GM23338 (cell line): ENCODE data around the gene NACA2. TPM values are rescaled to one million over a fixed set of nuclear protein-coding genes. Genes with fewer than 3 reads are reported as not detected.

Source experiments
- ATAC-seq: fragments of 200-7000 bp; cut with Tn5 transposase; 3 replicates; pipeline ENCODE4 v1.9.1; 2020
- DNase-seq: peaks from one replicate; pipeline ENCODE4 v3.0.0-alpha.2; 2015; ENCODE audit warnings: low spot score
- H2AFZ ChIP-seq: fragments of 200-600 bp; sonication (generic); 2 replicates; pipeline ENCODE4 v1.8.0; 2016; ENCODE audit warnings: antibody characterized with exemption, mild to moderate bottlenecking, moderate library complexity
- H3F3A ChIP-seq: fragments of 200-600 bp; sonication (generic); replicated peaks from 2 replicates; pipeline ENCODE4 v1.8.0; 2017; ENCODE audit warnings: antibody characterized with exemption, mixed run types, low read depth
- H3K27ac ChIP-seq: fragments of 200-600 bp; sonication (generic); 2 replicates; pipeline ENCODE4 v1.6.1; 2016; ENCODE audit warnings: low read depth
- H3K27me3 ChIP-seq: fragments of 200-600 bp; sonication (generic); 2 replicates; pipeline ENCODE4 v1.8.0; 2016; ENCODE audit warnings: mild to moderate bottlenecking, mixed run types, moderate library complexity; ENCODE audit not compliant: insufficient read depth
- H3K36me3 ChIP-seq: fragments of 200-600 bp; sonication (generic); 2 replicates; pipeline ENCODE4 v1.8.0; 2016; ENCODE audit warnings: mild to moderate bottlenecking; ENCODE audit not compliant: insufficient read depth
- H3K4me1 ChIP-seq: fragments of 200-600 bp; sonication (generic); 2 replicates; pipeline ENCODE4 v1.8.0; 2016; ENCODE audit warnings: mild to moderate bottlenecking, moderate library complexity; ENCODE audit not compliant: insufficient read depth
- H3K4me2 ChIP-seq: fragments of 200-600 bp; sonication (generic); 2 replicates; pipeline ENCODE4 v1.7.1; 2017; ENCODE audit warnings: mixed run types
- H3K4me3 ChIP-seq: fragments of 200-600 bp; sonication (generic); 2 replicates; pipeline ENCODE4 v1.6.1; 2016; ENCODE audit warnings: mixed run types
- H3K79me2 ChIP-seq: fragments of 200-600 bp; sonication (generic); replicated peaks from 2 replicates; pipeline ENCODE4 v1.8.0; 2017; ENCODE audit warnings: mild to moderate bottlenecking; ENCODE audit not compliant: insufficient read depth
- H3K9me2 ChIP-seq: fragments of 200-600 bp; sonication (generic); 2 replicates; pipeline ENCODE4 v1.8.0; 2017; ENCODE audit not compliant: insufficient read depth
- H4K20me1 ChIP-seq: fragments of 200-600 bp; sonication (generic); replicated peaks from 2 replicates; pipeline ENCODE4 v1.8.0; 2017; ENCODE audit warnings: mild to moderate bottlenecking; ENCODE audit not compliant: insufficient read depth
- H3K27ac Mint-ChIP-seq: 2 replicates; pipeline ENCODE4 v1.8.0; 2020; ENCODE audit warnings: inconsistent platforms, mild to moderate bottlenecking, moderate library complexity, mixed read lengths
- H3K27me3 Mint-ChIP-seq: 3 replicates; pipeline ENCODE4 v1.8.0; 2022; ENCODE audit warnings: low read depth, mild to moderate bottlenecking, moderate library complexity, mixed read lengths, inconsistent platforms; ENCODE audit not compliant: insufficient read depth, poor library complexity
- H3K36me3 Mint-ChIP-seq: 3 replicates; pipeline ENCODE4 v1.8.0; 2021; ENCODE audit warnings: low read depth, mild to moderate bottlenecking, inconsistent platforms, moderate library complexity, mixed read lengths
- H3K4me1 Mint-ChIP-seq: 3 replicates; pipeline ENCODE4 v1.8.0; 2020; ENCODE audit warnings: mild to moderate bottlenecking, inconsistent platforms, mixed read lengths
- H3K4me3 Mint-ChIP-seq: 3 replicates; pipeline ENCODE4 v1.8.0; 2021; ENCODE audit warnings: moderate library complexity, mild to moderate bottlenecking, inconsistent platforms, mixed read lengths
- H3K9me3 Mint-ChIP-seq: 3 replicates; pipeline ENCODE4 v1.8.0; 2020; ENCODE audit warnings: moderate library complexity, mild to moderate bottlenecking, inconsistent platforms, mixed read lengths
- CTCF ChIP-seq, 2 experiments: fragments of 200-600 bp in 1 of 2; sonication (generic) in 1 of 2; conservative IDR thresholded peaks; 2 replicates each; pipeline versions ENCODE4 v1.5.1 to v1.6.1; 2016 to 2017; ENCODE audit warnings: antibody characterized with exemption in 2 of 2, low read depth in 2 of 2, mild to moderate bottlenecking in 2 of 2, moderate library complexity in 1 of 2
- EZH2 ChIP-seq: fragments of 200-600 bp; sonication (generic); IDR thresholded peaks from one replicate; pipeline ENCODE4 v1.8.0; 2017; ENCODE audit warnings: antibody characterized with exemption, mild to moderate bottlenecking, low read depth; ENCODE audit not compliant: unreplicated experiment
- EZH2phosphoT487 ChIP-seq: fragments of 200-600 bp; sonication (generic); IDR thresholded peaks from one replicate; pipeline ENCODE4 v1.8.1; 2018; ENCODE audit warnings: antibody characterized with exemption; ENCODE audit not compliant: unreplicated experiment
- JUNB ChIP-seq: IDR thresholded peaks from one replicate; pipeline ENCODE4 v1.6.1; 2016; ENCODE audit warnings: antibody characterized with exemption; ENCODE audit not compliant: unreplicated experiment
- NANOG ChIP-seq: IDR thresholded peaks from 2 replicates; pipeline ENCODE4 v1.6.1; 2016; ENCODE audit warnings: antibody characterized with exemption, borderline replicate concordance
- ZNF462 ChIP-seq: fragments of 250-450 bp; sonication (Bioruptor Pico); IDR thresholded peaks from 2 replicates; pipeline ENCODE4 v1.5.0; 2020; ENCODE audit warnings: mild to moderate bottlenecking, moderate library complexity
- polyA plus RNA-seq: library from polyadenylated mRNA; unstranded; fragments of >200 nt; fragmentation: Nextera tagmentation; extraction: Ambion mirVana; gene quantifications from 2 replicates; pipeline ENCODE4 v1.2.1, GENCODE V29; 2016
- total RNA-seq: library from RNA; depleted of rRNA; stranded (reverse); fragments of >200 nt; shearing (Covaris generic); gene quantifications from 2 replicates; pipeline ENCODE4 v1.2.3, GENCODE V29; 2014
- TF ChIP-seq, protein P1 (sequence below): IDR thresholded peaks from one replicate; pipeline ENCODE4 v1.6.1; 2018; ENCODE audit warnings: antibody characterized with exemption; ENCODE audit not compliant: unreplicated experiment

Gene NACA2
- total and polyA plus RNA-seq, 2 experiments from 2014 or later = 0.65 TPM; not detected in 1

GRCh38 chr17:61579961-61580360 is 11.1 kb downstream of the NACA2 start:
- Mint-ChIP-seq H3K9me3 (no peaks in the 10 kb centered on the region), H3K4me1 (peaks cover 3% of the 10 kb centered on the region; the same call in 1 of the 3 replicates), H3K36me3 (no peaks in the 10 kb centered on the region), H3K27me3 (no peaks in the 10 kb centered on the region), H3K27ac (no peak overlapping the region), H3K4me3 (no peak overlapping the region)
- Histone ChIP-seq H3K27me3 (no peaks in the 10 kb centered on the region), H2AFZ (0 out of 2 replicates have a peak overlapping the region, but pooled peaks have one; percentile 0), H3F3A (no peaks in the 10 kb centered on the region), H3K79me2 (no peaks in the 10 kb centered on the region), H3K36me3 (no peaks in the 10 kb centered on the region), H3K9me2 (no peaks in the 10 kb centered on the region), H3K4me3 (no peak overlapping the region), H3K27ac (no peak overlapping the region), H4K20me1 (no peaks in the 10 kb centered on the region), H3K4me2 (no peak overlapping the region), H3K4me1 (no peaks in the 10 kb centered on the region)
- DNase-seq (peak; percentile 15), ATAC-seq (peak; percentile 62)
- TF ChIP-seq EZH2 (no peak), EZH2phosphoT487 (no peak), CTCF (conservative IDR thresholded peaks at IDR 0.05; ENCODE audit: low read depth in 2 of 2) (peak; percentile 11 to 37; a peak in 2 of 4 replicates)

DNA sequence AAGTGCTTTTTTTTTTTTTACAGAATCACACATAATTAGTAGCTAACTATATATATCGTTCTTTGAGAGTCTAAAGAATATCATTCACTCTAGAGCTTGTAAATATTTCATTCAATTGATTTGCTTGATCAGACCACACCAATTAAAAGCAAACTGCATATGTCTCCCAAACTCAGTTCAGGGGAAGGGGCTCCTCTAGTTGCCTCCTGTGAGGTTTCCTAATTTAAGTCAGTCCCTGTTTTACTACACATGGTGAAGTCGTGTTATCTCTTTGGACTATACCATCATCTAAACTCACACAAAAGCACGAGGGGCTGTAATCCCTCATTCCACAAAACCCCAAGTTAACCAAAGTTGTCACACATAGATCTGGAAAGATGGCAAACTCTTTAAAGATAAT is 11.7 kb downstream of the NACA2 start:
- no peak overlapping the region for H3K4me3 Mint-ChIP-seq
- H3K4me1 Mint-ChIP-seq = peaks cover 3% of the 10 kb centered on the region; the same call in 1 of the 3 replicates
- H3K4me1 ChIP-seq = no peaks in the 10 kb centered on the region
- no peaks in the 10 kb centered on the region for H3K9me2 ChIP-seq
- no peaks in the 10 kb centered on the region for H3K36me3 ChIP-seq
- H3K36me3 Mint-ChIP-seq = no peaks in the 10 kb centered on the region
- H3K4me3 ChIP-seq = no peak overlapping the region
- no peaks in the 10 kb centered on the region for H3K79me2 ChIP-seq
- no peaks in the 10 kb centered on the region for H3K27me3 Mint-ChIP-seq
- H3F3A ChIP-seq = no peaks in the 10 kb centered on the region
- no peak for ATAC-seq
- no peak for DNase-seq
- no peak overlapping the region for H3K4me2 ChIP-seq
- H2AFZ ChIP-seq = no peak overlapping the region
- no peaks in the 10 kb centered on the region for H4K20me1 ChIP-seq
- H3K9me3 Mint-ChIP-seq = no peaks in the 10 kb centered on the region
- H3K27ac Mint-ChIP-seq = no peak overlapping the region
- no peak overlapping the region for H3K27ac ChIP-seq
- H3K27me3 ChIP-seq = no peaks in the 10 kb centered on the region
- no peak for TF ChIP-seq NANOG
- no peak for TF ChIP-seq JUNB
- TF ChIP-seq ZNF462 (CRISPR knock-in tag) = no peak
- no peak for TF ChIP-seq CTCF (conservative IDR thresholded peaks at IDR 0.05; ENCODE audit: low read depth in 2 of 2)
- TF ChIP-seq, protein P1, sequence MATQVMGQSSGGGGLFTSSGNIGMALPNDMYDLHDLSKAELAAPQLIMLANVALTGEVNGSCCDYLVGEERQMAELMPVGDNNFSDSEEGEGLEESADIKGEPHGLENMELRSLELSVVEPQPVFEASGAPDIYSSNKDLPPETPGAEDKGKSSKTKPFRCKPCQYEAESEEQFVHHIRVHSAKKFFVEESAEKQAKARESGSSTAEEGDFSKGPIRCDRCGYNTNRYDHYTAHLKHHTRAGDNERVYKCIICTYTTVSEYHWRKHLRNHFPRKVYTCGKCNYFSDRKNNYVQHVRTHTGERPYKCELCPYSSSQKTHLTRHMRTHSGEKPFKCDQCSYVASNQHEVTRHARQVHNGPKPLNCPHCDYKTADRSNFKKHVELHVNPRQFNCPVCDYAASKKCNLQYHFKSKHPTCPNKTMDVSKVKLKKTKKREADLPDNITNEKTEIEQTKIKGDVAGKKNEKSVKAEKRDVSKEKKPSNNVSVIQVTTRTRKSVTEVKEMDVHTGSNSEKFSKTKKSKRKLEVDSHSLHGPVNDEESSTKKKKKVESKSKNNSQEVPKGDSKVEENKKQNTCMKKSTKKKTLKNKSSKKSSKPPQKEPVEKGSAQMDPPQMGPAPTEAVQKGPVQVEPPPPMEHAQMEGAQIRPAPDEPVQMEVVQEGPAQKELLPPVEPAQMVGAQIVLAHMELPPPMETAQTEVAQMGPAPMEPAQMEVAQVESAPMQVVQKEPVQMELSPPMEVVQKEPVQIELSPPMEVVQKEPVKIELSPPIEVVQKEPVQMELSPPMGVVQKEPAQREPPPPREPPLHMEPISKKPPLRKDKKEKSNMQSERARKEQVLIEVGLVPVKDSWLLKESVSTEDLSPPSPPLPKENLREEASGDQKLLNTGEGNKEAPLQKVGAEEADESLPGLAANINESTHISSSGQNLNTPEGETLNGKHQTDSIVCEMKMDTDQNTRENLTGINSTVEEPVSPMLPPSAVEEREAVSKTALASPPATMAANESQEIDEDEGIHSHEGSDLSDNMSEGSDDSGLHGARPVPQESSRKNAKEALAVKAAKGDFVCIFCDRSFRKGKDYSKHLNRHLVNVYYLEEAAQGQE = no peak
- TF ChIP-seq EZH2 = no peak
